Dendritic cell treated with granulocyte-macrophage colony-stimulating factor and Interleukin-4, amounts not matched to agents 40 ng/mL and 50 ng/mL, for 4 days (primary cell): Measurements from ENCODE around the gene PTRH1.

Experiments used
- H3K27ac Mint-ChIP-seq: one replicate; pipeline ENCODE4 v1.8.0; 2022; ENCODE audit warnings: mild to moderate bottlenecking, mixed read lengths
- H3K27me3 Mint-ChIP-seq: one replicate; pipeline ENCODE4 v1.8.0; 2022; ENCODE audit warnings: mild to moderate bottlenecking, mixed read lengths
- H3K36me3 Mint-ChIP-seq: one replicate; pipeline ENCODE4 v1.8.0; 2022; ENCODE audit warnings: low read depth, mixed read lengths
- H3K4me1 Mint-ChIP-seq: one replicate; pipeline ENCODE4 v1.8.0; 2022; ENCODE audit warnings: low read depth, mixed read lengths
- H3K4me3 Mint-ChIP-seq: one replicate; pipeline ENCODE4 v1.8.0; 2022; ENCODE audit warnings: mild to moderate bottlenecking, moderate library complexity, mixed read lengths
- H3K9me3 Mint-ChIP-seq: one replicate; pipeline ENCODE4 v1.8.0; 2022; ENCODE audit warnings: mixed read lengths
- intact Hi-C: fragments of 100-400 bp; cut with micrococcal nuclease; formaldehyde crosslinking; loops from one replicate; pipeline ENCODE4 v1.15.0; 2022

The PTRH1 gene

DNA sequence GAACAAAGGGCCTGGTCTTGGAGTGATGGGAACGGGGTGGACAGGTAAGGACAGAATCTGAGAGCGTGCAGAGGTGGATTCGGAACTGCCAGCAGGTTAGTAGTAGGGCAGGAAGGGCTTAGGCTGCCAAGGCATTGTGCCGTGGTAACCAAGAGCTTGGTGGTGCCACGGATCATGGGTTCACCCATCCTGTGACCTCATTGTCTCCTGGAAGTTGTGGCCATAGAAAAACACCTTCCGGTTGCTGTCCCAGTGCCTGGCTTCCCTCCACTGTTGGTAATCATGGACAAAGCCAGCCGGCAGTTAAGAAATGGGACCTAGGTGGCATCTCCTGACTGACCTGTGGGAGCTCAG lies 51.2 kb downstream of the PTRH1 start:
- Mint-ChIP-seq H3K27me3 (no peaks in the 10 kb centered on the region), H3K27ac (no peak overlapping the region)

More for the DNA sequence above, 51.2 kb downstream of the PTRH1 start:
- no peaks in the 10 kb centered on the region for H3K4me1 Mint-ChIP-seq
- no peaks in the 10 kb centered on the region for H3K9me3 Mint-ChIP-seq
- peaks cover 13% of the 10 kb centered on the region for H3K36me3 Mint-ChIP-seq
- H3K4me3 Mint-ChIP-seq = no peak overlapping the region
- intact Hi-C loops = no loop called here
